ENCODE results near the gene PPIF.

PPIF gene

DNA sequence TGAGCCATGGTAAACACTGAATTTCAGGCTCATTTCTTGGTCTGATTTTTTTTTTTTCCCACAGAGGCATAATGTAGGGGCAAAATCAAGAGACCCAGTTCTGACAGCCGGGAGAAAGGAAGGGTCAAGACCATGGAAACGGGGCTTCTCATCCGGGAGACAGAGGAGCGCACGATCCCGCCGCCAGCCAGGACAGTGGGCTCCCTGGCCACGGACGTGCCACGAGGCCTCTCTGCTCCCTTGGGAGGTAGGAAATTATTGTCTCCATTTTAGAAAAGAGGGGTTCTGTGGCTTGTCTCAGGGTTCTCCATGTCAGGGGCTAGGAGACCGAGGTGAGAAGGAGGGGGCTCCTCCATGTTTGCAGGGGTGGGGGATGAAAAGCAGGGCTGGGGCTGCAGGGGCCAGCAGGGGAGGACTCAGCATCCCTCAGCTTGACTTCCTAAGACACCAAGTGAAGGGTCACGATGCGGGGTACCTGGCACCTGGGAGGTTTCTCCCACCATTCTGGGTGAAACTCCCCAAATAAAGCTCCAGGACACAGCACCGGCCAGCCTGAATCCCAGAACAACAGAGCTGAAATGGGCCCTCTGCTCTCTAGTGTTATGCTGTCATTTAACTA is 37.6 kb downstream of the PPIF start (continued):
- TF ChIP-seq, protein P1, sequence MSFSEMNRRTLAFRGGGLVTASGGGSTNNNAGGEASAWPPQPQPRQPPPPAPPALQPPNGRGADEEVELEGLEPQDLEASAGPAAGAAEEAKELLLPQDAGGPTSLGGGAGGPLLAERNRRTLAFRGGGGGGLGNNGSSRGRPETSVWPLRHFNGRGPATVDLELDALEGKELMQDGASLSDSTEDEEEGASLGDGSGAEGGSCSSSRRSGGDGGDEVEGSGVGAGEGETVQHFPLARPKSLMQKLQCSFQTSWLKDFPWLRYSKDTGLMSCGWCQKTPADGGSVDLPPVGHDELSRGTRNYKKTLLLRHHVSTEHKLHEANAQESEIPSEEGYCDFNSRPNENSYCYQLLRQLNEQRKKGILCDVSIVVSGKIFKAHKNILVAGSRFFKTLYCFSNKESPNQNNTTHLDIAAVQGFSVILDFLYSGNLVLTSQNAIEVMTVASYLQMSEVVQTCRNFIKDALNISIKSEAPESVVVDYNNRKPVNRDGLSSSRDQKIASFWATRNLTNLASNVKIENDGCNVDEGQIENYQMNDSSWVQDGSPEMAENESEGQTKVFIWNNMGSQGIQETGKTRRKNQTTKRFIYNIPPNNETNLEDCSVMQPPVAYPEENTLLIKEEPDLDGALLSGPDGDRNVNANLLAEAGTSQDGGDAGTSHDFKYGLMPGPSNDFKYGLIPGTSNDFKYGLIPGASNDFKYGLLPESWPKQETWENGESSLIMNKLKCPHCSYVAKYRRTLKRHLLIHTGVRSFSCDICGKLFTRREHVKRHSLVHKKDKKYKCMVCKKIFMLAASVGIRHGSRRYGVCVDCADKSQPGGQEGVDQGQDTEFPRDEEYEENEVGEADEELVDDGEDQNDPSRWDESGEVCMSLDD (tag by site-specific recombination; IDR thresholded peaks at IDR 0.05) = no peak
- TF ChIP-seq ZBTB20 (tag by site-specific recombination; IDR thresholded peaks at IDR 0.05) = no peak

DNA sequence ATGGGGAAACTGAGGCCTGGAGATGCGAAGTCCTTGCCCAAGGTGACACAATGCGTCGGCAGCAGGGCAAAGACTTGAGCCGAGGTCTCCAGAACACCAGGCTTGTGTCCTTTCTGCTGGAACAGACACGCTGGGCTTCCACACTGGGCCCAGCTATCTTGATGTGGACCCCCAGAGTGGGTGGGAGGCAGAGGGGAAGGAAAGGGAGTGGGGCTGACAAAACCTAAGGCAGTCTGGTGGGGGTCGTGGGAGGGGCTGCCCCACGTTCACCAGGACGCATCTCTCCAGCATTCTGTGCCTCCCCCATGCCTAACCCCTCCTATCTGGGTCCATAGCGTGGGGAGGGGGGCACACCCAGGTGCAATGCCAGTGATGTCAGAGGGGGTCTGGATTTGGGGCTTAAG is 38.1 kb downstream of the PPIF start:
- TF ChIP-seq YY1 (tag by site-specific recombination; IDR thresholded peaks at IDR 0.05) (no peak), ZNF521 (tag by site-specific recombination; IDR thresholded peaks at IDR 0.05) (no peak)
- TF ChIP-seq, protein P2, sequence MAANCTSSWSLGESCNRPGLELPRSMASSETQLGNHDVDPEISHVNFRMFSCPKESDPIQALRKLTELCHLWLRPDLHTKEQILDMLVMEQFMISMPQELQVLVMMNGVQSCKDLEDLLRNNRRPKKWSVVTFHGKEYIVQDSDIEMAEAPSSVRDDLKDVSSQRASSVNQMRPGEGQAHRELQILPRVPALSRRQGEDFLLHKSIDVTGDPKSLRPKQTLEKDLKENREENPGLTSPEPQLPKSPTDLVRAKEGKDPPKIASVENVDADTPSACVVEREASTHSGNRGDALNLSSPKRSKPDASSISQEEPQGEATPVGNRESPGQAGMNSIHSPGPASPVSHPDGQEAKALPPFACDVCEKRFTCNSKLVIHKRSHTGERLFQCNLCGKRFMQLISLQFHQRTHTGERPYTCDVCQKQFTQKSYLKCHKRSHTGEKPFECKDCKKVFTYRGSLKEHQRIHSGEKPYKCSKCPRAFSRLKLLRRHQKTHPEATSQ (tag by site-specific recombination; IDR thresholded peaks at IDR 0.05) = no peak
- TF ChIP-seq, protein P3, sequence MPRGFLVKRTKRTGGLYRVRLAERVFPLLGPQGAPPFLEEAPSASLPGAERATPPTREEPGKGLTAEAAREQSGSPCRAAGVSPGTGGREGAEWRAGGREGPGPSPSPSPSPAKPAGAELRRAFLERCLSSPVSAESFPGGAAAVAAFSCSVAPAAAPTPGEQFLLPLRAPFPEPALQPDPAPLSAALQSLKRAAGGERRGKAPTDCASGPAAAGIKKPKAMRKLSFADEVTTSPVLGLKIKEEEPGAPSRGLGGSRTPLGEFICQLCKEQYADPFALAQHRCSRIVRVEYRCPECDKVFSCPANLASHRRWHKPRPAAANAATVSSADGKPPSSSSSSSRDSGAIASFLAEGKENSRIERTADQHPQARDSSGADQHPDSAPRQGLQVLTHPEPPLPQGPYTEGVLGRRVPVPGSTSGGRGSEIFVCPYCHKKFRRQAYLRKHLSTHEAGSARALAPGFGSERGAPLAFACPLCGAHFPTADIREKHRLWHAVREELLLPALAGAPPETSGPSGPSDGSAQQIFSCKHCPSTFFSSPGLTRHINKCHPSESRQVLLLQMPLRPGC (tag by site-specific recombination; IDR thresholded peaks at IDR 0.05) = no peak
- TF ChIP-seq, protein P4, sequence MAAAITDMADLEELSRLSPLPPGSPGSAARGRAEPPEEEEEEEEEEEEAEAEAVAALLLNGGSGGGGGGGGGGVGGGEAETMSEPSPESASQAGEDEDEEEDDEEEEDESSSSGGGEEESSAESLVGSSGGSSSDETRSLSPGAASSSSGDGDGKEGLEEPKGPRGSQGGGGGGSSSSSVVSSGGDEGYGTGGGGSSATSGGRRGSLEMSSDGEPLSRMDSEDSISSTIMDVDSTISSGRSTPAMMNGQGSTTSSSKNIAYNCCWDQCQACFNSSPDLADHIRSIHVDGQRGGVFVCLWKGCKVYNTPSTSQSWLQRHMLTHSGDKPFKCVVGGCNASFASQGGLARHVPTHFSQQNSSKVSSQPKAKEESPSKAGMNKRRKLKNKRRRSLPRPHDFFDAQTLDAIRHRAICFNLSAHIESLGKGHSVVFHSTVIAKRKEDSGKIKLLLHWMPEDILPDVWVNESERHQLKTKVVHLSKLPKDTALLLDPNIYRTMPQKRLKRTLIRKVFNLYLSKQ (tag by site-specific recombination; IDR thresholded peaks at IDR 0.05; ENCODE audit: borderline replicate concordance) = no peak
- TF ChIP-seq, protein P5, sequence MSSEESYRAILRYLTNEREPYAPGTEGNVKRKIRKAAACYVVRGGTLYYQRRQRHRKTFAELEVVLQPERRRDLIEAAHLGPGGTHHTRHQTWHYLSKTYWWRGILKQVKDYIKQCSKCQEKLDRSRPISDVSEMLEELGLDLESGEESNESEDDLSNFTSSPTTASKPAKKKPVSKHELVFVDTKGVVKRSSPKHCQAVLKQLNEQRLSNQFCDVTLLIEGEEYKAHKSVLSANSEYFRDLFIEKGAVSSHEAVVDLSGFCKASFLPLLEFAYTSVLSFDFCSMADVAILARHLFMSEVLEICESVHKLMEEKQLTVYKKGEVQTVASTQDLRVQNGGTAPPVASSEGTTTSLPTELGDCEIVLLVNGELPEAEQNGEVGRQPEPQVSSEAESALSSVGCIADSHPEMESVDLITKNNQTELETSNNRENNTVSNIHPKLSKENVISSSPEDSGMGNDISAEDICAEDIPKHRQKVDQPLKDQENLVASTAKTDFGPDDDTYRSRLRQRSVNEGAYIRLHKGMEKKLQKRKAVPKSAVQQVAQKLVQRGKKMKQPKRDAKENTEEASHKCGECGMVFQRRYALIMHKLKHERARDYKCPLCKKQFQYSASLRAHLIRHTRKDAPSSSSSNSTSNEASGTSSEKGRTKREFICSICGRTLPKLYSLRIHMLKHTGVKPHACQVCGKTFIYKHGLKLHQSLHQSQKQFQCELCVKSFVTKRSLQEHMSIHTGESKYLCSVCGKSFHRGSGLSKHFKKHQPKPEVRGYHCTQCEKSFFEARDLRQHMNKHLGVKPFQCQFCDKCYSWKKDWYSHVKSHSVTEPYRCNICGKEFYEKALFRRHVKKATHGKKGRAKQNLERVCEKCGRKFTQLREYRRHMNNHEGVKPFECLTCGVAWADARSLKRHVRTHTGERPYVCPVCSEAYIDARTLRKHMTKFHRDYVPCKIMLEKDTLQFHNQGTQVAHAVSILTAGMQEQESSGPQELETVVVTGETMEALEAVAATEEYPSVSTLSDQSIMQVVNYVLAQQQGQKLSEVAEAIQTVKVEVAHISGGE (tag by site-specific recombination; conservative IDR thresholded peaks at IDR 0.05; ENCODE audit: low read depth) = no peak
- ChIA-PET POLR2A (no interaction called here), CTCF (no interaction called here)
- Histone ChIP-seq H3K4me1 (ENCODE audit: control insufficient read depth, insufficient read depth, low read length) (peaks cover 4% of the 10 kb centered on the region), H3K4me3 (ENCODE audit: low read depth, low read length) (no peak overlapping the region), H3K27ac (ENCODE audit: extremely low read depth, low read depth, low read length) (no peak overlapping the region), H3K9me3 (ENCODE audit: control insufficient read depth, insufficient read depth, low read depth, low read length) (no peaks in the 10 kb centered on the region), H3K36me3 (ENCODE audit: control insufficient read depth in 2 of 2, insufficient read depth in 1 of 2, low read length in 2 of 2) (no peaks in the 10 kb centered on the region)

DNA sequence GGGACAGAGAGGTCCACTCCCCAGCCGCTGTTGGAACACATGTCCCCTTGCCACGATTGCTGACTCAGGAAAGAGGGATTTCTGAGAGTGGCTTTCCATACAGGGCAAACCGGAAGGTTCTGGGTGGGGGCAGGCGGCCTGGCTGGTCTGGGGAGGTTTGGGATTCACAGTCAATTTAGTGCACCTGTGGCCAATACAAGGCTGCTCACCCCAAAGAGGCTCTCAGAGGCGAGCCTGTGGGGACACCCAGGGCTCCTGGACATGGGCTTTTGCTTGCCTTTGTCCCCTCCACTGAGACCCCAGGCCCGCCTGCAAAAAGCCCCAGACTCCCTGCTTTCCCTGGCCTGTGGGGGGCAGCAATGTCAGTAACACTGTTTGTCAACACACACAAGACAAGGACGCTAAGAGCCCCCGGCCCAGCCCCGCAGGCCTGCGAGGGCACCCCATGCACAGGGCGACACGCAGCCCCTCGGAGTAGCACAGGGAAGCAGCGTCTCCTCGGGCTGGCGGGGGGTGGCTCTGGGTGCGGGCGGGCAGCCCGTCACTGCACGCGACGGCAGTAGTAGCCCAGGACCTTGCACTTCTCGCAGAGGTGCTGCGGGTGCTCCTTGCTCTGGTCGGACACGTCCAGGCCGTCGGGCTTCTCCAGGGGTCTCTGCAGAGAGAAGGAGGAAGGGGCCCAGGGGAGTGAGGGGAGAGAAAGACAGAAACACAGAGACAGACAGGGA is 38.7 kb downstream of the PPIF start:
- Histone ChIP-seq H3K4me1 (ENCODE audit: control insufficient read depth, insufficient read depth, low read length) (peaks cover 4% of the 10 kb centered on the region), H3K9me3 (ENCODE audit: control insufficient read depth, insufficient read depth, low read depth, low read length) (no peaks in the 10 kb centered on the region), H3K27ac (ENCODE audit: extremely low read depth, low read depth, low read length) (no peak overlapping the region), H3K4me3 (ENCODE audit: low read depth, low read length) (no peak overlapping the region), H3K36me3 (ENCODE audit: control insufficient read depth in 2 of 2, insufficient read depth in 1 of 2, low read length in 2 of 2) (no peaks in the 10 kb centered on the region)
- ChIA-PET POLR2A (no interaction called here), CTCF (no interaction called here)
- TF ChIP-seq ZNF140 (tag by site-specific recombination; IDR thresholded peaks at IDR 0.05) (no peak), OSR2 (tag by site-specific recombination; IDR thresholded peaks at IDR 0.05) (no peak), ZNF366 (tag by site-specific recombination; conservative IDR thresholded peaks at IDR 0.05) (no peak), ZFP41 (tag by site-specific recombination; IDR thresholded peaks at IDR 0.05; ENCODE audit: borderline replicate concordance) (no peak), HOXA7 (CRISPR knock-in tag; IDR thresholded peaks at IDR 0.05; ENCODE audit: borderline replicate concordance) (no peak), ZBTB17 (tag by site-specific recombination; IDR thresholded peaks at IDR 0.05) (no peak), ZNF623 (tag by site-specific recombination; IDR thresholded peaks at IDR 0.05) (no peak)
- TF ChIP-seq, protein P6, sequence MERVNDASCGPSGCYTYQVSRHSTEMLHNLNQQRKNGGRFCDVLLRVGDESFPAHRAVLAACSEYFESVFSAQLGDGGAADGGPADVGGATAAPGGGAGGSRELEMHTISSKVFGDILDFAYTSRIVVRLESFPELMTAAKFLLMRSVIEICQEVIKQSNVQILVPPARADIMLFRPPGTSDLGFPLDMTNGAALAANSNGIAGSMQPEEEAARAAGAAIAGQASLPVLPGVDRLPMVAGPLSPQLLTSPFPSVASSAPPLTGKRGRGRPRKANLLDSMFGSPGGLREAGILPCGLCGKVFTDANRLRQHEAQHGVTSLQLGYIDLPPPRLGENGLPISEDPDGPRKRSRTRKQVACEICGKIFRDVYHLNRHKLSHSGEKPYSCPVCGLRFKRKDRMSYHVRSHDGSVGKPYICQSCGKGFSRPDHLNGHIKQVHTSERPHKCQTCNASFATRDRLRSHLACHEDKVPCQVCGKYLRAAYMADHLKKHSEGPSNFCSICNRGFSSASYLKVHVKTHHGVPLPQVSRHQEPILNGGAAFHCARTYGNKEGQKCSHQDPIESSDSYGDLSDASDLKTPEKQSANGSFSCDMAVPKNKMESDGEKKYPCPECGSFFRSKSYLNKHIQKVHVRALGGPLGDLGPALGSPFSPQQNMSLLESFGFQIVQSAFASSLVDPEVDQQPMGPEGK (tag by site-specific recombination; IDR thresholded peaks at IDR 0.05) = no peak
- TF ChIP-seq, protein P7, sequence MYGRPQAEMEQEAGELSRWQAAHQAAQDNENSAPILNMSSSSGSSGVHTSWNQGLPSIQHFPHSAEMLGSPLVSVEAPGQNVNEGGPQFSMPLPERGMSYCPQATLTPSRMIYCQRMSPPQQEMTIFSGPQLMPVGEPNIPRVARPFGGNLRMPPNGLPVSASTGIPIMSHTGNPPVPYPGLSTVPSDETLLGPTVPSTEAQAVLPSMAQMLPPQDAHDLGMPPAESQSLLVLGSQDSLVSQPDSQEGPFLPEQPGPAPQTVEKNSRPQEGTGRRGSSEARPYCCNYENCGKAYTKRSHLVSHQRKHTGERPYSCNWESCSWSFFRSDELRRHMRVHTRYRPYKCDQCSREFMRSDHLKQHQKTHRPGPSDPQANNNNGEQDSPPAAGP (tag by site-specific recombination; IDR thresholded peaks at IDR 0.05) = no peak
